GM23338 (cell line): ENCODE data around the gene PPDPF. TPM values are rescaled to one million over a fixed set of nuclear protein-coding genes. Genes with fewer than 3 reads are reported as not detected.

ENCODE experiments used
- ATAC-seq: fragments of 200-7000 bp; cut with Tn5 transposase; 3 replicates; pipeline ENCODE4 v1.9.1; 2020
- DNase-seq: peaks from one replicate; pipeline ENCODE4 v3.0.0-alpha.2; 2015; ENCODE audit warnings: low spot score
- H2AFZ ChIP-seq: fragments of 200-600 bp; sonication (generic); 2 replicates; pipeline ENCODE4 v1.8.0; 2016; ENCODE audit warnings: antibody characterized with exemption, mild to moderate bottlenecking, moderate library complexity
- H3F3A ChIP-seq: fragments of 200-600 bp; sonication (generic); replicated peaks from 2 replicates; pipeline ENCODE4 v1.8.0; 2017; ENCODE audit warnings: antibody characterized with exemption, mixed run types, low read depth
- H3K27ac ChIP-seq: fragments of 200-600 bp; sonication (generic); 2 replicates; pipeline ENCODE4 v1.6.1; 2016; ENCODE audit warnings: low read depth
- H3K27me3 ChIP-seq: fragments of 200-600 bp; sonication (generic); 2 replicates; pipeline ENCODE4 v1.8.0; 2016; ENCODE audit warnings: mild to moderate bottlenecking, mixed run types, moderate library complexity; ENCODE audit not compliant: insufficient read depth
- H3K36me3 ChIP-seq: fragments of 200-600 bp; sonication (generic); 2 replicates; pipeline ENCODE4 v1.8.0; 2016; ENCODE audit warnings: mild to moderate bottlenecking; ENCODE audit not compliant: insufficient read depth
- H3K4me1 ChIP-seq: fragments of 200-600 bp; sonication (generic); 2 replicates; pipeline ENCODE4 v1.8.0; 2016; ENCODE audit warnings: mild to moderate bottlenecking, moderate library complexity; ENCODE audit not compliant: insufficient read depth
- H3K4me2 ChIP-seq: fragments of 200-600 bp; sonication (generic); 2 replicates; pipeline ENCODE4 v1.7.1; 2017; ENCODE audit warnings: mixed run types
- H3K4me3 ChIP-seq: fragments of 200-600 bp; sonication (generic); 2 replicates; pipeline ENCODE4 v1.6.1; 2016; ENCODE audit warnings: mixed run types
- H3K79me2 ChIP-seq: fragments of 200-600 bp; sonication (generic); replicated peaks from 2 replicates; pipeline ENCODE4 v1.8.0; 2017; ENCODE audit warnings: mild to moderate bottlenecking; ENCODE audit not compliant: insufficient read depth
- H3K9me2 ChIP-seq: fragments of 200-600 bp; sonication (generic); 2 replicates; pipeline ENCODE4 v1.8.0; 2017; ENCODE audit not compliant: insufficient read depth
- H4K20me1 ChIP-seq: fragments of 200-600 bp; sonication (generic); replicated peaks from 2 replicates; pipeline ENCODE4 v1.8.0; 2017; ENCODE audit warnings: mild to moderate bottlenecking; ENCODE audit not compliant: insufficient read depth
- H3K27ac Mint-ChIP-seq: 2 replicates; pipeline ENCODE4 v1.8.0; 2020; ENCODE audit warnings: inconsistent platforms, mild to moderate bottlenecking, moderate library complexity, mixed read lengths
- H3K27me3 Mint-ChIP-seq: 3 replicates; pipeline ENCODE4 v1.8.0; 2022; ENCODE audit warnings: low read depth, mild to moderate bottlenecking, moderate library complexity, mixed read lengths, inconsistent platforms; ENCODE audit not compliant: insufficient read depth, poor library complexity
- H3K36me3 Mint-ChIP-seq: 3 replicates; pipeline ENCODE4 v1.8.0; 2021; ENCODE audit warnings: low read depth, mild to moderate bottlenecking, inconsistent platforms, moderate library complexity, mixed read lengths
- H3K4me1 Mint-ChIP-seq: 3 replicates; pipeline ENCODE4 v1.8.0; 2020; ENCODE audit warnings: mild to moderate bottlenecking, inconsistent platforms, mixed read lengths
- H3K4me3 Mint-ChIP-seq: 3 replicates; pipeline ENCODE4 v1.8.0; 2021; ENCODE audit warnings: moderate library complexity, mild to moderate bottlenecking, inconsistent platforms, mixed read lengths
- H3K9me3 Mint-ChIP-seq: 3 replicates; pipeline ENCODE4 v1.8.0; 2020; ENCODE audit warnings: moderate library complexity, mild to moderate bottlenecking, inconsistent platforms, mixed read lengths
- CREB1 ChIP-seq: fragments of 250-450 bp; sonication (Bioruptor Pico); IDR thresholded peaks from 2 replicates; pipeline ENCODE4 v1.5.0; 2020; ENCODE audit warnings: low read depth, mild to moderate bottlenecking, moderate library complexity
- EZH2 ChIP-seq: fragments of 200-600 bp; sonication (generic); IDR thresholded peaks from one replicate; pipeline ENCODE4 v1.8.0; 2017; ENCODE audit warnings: antibody characterized with exemption, mild to moderate bottlenecking, low read depth; ENCODE audit not compliant: unreplicated experiment
- EZH2phosphoT487 ChIP-seq: fragments of 200-600 bp; sonication (generic); IDR thresholded peaks from one replicate; pipeline ENCODE4 v1.8.1; 2018; ENCODE audit warnings: antibody characterized with exemption; ENCODE audit not compliant: unreplicated experiment
- JUNB ChIP-seq: IDR thresholded peaks from one replicate; pipeline ENCODE4 v1.6.1; 2016; ENCODE audit warnings: antibody characterized with exemption; ENCODE audit not compliant: unreplicated experiment
- NANOG ChIP-seq: IDR thresholded peaks from 2 replicates; pipeline ENCODE4 v1.6.1; 2016; ENCODE audit warnings: antibody characterized with exemption, borderline replicate concordance
- POLR2AphosphoS5 ChIP-seq: IDR thresholded peaks from 2 replicates; pipeline ENCODE4 v1.6.1; 2016; ENCODE audit warnings: antibody characterized with exemption, low read depth
- STAT1 ChIP-seq: IDR thresholded peaks from one replicate; pipeline ENCODE4 v1.6.1; 2016; ENCODE audit warnings: antibody characterized with exemption; ENCODE audit not compliant: unreplicated experiment
- ZNF114 ChIP-seq: fragments of 250-450 bp; sonication (Bioruptor Pico); IDR thresholded peaks from 2 replicates; pipeline ENCODE4 v1.5.0; 2020; ENCODE audit warnings: mild to moderate bottlenecking, moderate library complexity
- ZNF331 ChIP-seq: fragments of 250-450 bp; sonication (Bioruptor Pico); IDR thresholded peaks from 2 replicates; pipeline ENCODE4 v1.5.0; 2020; ENCODE audit warnings: low read depth, mild to moderate bottlenecking, moderate library complexity
- polyA plus RNA-seq: library from polyadenylated mRNA; unstranded; fragments of >200 nt; fragmentation: Nextera tagmentation; extraction: Ambion mirVana; gene quantifications from 2 replicates; pipeline ENCODE4 v1.2.1, GENCODE V29; 2016
- total RNA-seq: library from RNA; depleted of rRNA; stranded (reverse); fragments of >200 nt; shearing (Covaris generic); gene quantifications from 2 replicates; pipeline ENCODE4 v1.2.3, GENCODE V29; 2014
- TF ChIP-seq, protein P1 (sequence below): IDR thresholded peaks from 2 replicates; pipeline ENCODE4 v1.6.1; 2016; ENCODE audit warnings: antibody characterized with exemption
- TF ChIP-seq, protein P2 (sequence below): fragments of 250-450 bp; sonication (Bioruptor Pico); IDR thresholded peaks from 2 replicates; pipeline ENCODE4 v1.5.0; 2020; ENCODE audit warnings: mild to moderate bottlenecking, moderate library complexity
- TF ChIP-seq, protein P3 (sequence below), 2 experiments: fragments of 200-600 bp in 1 of 2; sonication (generic) in 1 of 2; conservative IDR thresholded peaks; 2 replicates each; pipeline versions ENCODE4 v1.5.1 to v1.6.1; 2016 to 2017; ENCODE audit warnings: antibody characterized with exemption in 2 of 2, low read depth in 2 of 2, mild to moderate bottlenecking in 2 of 2, moderate library complexity in 1 of 2
- TF ChIP-seq, protein P4 (sequence below): IDR thresholded peaks from one replicate; pipeline ENCODE4 v1.6.1; 2018; ENCODE audit warnings: antibody characterized with exemption; ENCODE audit not compliant: unreplicated experiment

The PPDPF gene
- total and polyA plus RNA-seq, 2 experiments from 2014 or later, result 83.9 to 141 TPM

DNA sequence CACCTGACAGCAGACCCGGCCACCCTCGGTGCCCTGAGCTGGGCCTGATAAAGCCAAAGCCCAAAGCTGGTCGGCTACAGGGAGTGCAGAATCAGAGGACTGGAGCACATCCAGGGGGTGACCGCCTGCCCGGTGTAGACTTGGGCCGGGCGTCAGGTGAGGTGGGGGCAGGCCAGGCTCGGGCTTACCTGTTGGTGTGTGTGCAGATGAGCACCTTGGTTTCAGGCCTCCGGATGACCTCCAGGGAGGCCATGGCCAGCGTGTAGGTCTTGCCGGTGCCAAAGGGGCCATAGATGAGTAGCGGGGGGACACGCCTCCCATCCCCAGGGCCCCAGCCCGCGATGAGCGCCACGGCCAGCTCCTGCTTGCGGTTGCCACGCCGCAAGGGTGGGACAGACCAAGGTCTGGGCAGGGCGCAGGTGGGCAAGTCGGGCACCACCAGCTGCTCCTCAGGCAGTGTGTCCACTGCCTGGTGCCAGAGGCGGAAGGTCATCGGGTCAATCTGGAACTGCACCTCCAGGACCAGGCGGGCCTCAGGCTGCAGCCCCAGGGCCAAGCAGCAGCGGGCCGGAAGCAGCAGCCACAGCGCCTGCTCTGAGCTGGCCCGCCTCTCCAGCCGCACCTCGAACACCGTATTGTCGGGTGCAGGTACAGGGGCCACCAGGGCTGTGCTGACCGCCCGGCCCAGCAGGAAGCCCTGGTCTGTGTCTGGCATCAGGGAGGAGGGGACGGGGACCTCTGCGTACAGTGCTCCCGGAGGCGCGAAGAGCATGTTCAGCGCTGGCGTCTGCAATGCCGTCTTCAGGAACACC is 47.8 kb downstream of the PPDPF start:
- Mint-ChIP-seq H3K36me3 (no peaks in the 10 kb centered on the region), H3K9me3 (no peaks in the 10 kb centered on the region), H3K27ac (no peak overlapping the region), H3K4me3 (no peak overlapping the region), H3K27me3 (no peaks in the 10 kb centered on the region), H3K4me1 (no peaks in the 10 kb centered on the region)
- TF ChIP-seq, protein P1, sequence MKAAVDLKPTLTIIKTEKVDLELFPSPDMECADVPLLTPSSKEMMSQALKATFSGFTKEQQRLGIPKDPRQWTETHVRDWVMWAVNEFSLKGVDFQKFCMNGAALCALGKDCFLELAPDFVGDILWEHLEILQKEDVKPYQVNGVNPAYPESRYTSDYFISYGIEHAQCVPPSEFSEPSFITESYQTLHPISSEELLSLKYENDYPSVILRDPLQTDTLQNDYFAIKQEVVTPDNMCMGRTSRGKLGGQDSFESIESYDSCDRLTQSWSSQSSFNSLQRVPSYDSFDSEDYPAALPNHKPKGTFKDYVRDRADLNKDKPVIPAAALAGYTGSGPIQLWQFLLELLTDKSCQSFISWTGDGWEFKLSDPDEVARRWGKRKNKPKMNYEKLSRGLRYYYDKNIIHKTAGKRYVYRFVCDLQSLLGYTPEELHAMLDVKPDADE, result no peak
- TF ChIP-seq, protein P2, sequence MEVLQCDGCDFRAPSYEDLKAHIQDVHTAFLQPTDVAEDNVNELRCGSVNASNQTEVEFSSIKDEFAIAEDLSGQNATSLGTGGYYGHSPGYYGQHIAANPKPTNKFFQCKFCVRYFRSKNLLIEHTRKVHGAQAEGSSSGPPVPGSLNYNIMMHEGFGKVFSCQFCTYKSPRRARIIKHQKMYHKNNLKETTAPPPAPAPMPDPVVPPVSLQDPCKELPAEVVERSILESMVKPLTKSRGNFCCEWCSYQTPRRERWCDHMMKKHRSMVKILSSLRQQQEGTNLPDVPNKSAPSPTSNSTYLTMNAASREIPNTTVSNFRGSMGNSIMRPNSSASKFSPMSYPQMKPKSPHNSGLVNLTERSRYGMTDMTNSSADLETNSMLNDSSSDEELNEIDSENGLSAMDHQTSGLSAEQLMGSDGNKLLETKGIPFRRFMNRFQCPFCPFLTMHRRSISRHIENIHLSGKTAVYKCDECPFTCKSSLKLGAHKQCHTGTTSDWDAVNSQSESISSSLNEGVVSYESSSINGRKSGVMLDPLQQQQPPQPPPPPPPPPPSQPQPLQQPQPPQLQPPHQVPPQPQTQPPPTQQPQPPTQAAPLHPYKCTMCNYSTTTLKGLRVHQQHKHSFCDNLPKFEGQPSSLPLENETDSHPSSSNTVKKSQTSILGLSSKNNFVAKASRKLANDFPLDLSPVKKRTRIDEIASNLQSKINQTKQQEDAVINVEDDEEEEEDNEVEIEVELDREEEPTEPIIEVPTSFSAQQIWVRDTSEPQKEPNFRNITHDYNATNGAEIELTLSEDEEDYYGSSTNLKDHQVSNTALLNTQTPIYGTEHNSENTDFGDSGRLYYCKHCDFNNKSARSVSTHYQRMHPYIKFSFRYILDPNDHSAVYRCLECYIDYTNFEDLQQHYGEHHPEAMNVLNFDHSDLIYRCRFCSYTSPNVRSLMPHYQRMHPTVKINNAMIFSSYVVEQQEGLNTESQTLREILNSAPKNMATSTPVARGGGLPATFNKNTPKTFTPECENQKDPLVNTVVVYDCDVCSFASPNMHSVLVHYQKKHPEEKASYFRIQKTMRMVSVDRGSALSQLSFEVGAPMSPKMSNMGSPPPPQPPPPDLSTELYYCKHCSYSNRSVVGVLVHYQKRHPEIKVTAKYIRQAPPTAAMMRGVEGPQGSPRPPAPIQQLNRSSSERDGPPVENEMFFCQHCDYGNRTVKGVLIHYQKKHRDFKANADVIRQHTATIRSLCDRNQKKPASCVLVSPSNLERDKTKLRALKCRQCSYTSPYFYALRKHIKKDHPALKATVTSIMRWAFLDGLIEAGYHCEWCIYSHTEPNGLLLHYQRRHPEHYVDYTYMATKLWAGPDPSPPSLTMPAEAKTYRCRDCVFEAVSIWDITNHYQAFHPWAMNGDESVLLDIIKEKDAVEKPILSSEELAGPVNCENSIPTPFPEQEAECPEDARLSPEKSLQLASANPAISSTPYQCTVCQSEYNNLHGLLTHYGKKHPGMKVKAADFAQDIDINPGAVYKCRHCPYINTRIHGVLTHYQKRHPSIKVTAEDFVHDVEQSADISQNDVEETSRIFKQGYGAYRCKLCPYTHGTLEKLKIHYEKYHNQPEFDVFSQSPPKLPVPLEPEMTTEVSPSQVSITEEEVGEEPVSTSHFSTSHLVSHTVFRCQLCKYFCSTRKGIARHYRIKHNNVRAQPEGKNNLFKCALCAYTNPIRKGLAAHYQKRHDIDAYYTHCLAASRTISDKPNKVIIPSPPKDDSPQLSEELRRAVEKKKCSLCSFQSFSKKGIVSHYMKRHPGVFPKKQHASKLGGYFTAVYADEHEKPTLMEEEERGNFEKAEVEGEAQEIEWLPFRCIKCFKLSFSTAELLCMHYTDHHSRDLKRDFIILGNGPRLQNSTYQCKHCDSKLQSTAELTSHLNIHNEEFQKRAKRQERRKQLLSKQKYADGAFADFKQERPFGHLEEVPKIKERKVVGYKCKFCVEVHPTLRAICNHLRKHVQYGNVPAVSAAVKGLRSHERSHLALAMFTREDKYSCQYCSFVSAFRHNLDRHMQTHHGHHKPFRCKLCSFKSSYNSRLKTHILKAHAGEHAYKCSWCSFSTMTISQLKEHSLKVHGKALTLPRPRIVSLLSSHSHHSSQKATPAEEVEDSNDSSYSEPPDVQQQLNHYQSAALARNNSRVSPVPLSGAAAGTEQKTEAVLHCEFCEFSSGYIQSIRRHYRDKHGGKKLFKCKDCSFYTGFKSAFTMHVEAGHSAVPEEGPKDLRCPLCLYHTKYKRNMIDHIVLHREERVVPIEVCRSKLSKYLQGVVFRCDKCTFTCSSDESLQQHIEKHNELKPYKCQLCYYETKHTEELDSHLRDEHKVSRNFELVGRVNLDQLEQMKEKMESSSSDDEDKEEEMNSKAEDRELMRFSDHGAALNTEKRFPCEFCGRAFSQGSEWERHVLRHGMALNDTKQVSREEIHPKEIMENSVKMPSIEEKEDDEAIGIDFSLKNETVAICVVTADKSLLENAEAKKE (CRISPR knock-in tag), result no peak
- TF ChIP-seq CREB1 (CRISPR knock-in tag) (no peak), ZNF331 (CRISPR knock-in tag) (no peak), JUNB (no peak), NANOG (no peak), STAT1 (no peak), EZH2phosphoT487 (no peak), POLR2AphosphoS5 (no peak), ZNF114 (no peak), EZH2 (no peak)
- TF ChIP-seq, protein P3, sequence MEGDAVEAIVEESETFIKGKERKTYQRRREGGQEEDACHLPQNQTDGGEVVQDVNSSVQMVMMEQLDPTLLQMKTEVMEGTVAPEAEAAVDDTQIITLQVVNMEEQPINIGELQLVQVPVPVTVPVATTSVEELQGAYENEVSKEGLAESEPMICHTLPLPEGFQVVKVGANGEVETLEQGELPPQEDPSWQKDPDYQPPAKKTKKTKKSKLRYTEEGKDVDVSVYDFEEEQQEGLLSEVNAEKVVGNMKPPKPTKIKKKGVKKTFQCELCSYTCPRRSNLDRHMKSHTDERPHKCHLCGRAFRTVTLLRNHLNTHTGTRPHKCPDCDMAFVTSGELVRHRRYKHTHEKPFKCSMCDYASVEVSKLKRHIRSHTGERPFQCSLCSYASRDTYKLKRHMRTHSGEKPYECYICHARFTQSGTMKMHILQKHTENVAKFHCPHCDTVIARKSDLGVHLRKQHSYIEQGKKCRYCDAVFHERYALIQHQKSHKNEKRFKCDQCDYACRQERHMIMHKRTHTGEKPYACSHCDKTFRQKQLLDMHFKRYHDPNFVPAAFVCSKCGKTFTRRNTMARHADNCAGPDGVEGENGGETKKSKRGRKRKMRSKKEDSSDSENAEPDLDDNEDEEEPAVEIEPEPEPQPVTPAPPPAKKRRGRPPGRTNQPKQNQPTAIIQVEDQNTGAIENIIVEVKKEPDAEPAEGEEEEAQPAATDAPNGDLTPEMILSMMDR (conservative IDR thresholded peaks at IDR 0.05; ENCODE audit: low read depth in 2 of 2), result no peak
- TF ChIP-seq, protein P4, sequence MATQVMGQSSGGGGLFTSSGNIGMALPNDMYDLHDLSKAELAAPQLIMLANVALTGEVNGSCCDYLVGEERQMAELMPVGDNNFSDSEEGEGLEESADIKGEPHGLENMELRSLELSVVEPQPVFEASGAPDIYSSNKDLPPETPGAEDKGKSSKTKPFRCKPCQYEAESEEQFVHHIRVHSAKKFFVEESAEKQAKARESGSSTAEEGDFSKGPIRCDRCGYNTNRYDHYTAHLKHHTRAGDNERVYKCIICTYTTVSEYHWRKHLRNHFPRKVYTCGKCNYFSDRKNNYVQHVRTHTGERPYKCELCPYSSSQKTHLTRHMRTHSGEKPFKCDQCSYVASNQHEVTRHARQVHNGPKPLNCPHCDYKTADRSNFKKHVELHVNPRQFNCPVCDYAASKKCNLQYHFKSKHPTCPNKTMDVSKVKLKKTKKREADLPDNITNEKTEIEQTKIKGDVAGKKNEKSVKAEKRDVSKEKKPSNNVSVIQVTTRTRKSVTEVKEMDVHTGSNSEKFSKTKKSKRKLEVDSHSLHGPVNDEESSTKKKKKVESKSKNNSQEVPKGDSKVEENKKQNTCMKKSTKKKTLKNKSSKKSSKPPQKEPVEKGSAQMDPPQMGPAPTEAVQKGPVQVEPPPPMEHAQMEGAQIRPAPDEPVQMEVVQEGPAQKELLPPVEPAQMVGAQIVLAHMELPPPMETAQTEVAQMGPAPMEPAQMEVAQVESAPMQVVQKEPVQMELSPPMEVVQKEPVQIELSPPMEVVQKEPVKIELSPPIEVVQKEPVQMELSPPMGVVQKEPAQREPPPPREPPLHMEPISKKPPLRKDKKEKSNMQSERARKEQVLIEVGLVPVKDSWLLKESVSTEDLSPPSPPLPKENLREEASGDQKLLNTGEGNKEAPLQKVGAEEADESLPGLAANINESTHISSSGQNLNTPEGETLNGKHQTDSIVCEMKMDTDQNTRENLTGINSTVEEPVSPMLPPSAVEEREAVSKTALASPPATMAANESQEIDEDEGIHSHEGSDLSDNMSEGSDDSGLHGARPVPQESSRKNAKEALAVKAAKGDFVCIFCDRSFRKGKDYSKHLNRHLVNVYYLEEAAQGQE, result no peak
- Histone ChIP-seq H2AFZ (no peak overlapping the region), H3K79me2 (no peaks in the 10 kb centered on the region), H3K4me1 (no peaks in the 10 kb centered on the region; the same call in 1 of the 2 replicates), H3K9me2 (no peaks in the 10 kb centered on the region), H3K4me2 (no peak overlapping the region), H3K27me3 (no peaks in the 10 kb centered on the region), H3F3A (0 out of 2 replicates have a peak, but pooled peaks cover 4% of the 10 kb centered on the region), H3K27ac (no peak overlapping the region), H4K20me1 (no peaks in the 10 kb centered on the region), H3K36me3 (no peaks in the 10 kb centered on the region), H3K4me3 (no peak overlapping the region)
- ATAC-seq, result no peak
- no peak for DNase-seq
